ENCODE results near the gene CGB8. TPM values are rescaled to one million over a fixed set of nuclear protein-coding genes. Genes with fewer than 3 reads are reported as not detected.

The CGB8 gene
- total and polyA plus RNA-seq, 2 of the 8 experiments (the other 6 are each of a cell fraction or from before 2014, with no cell fraction given): 0.09 TPM; not detected in 1

GRCh38 chr19:49081273-49081672 lies 32.4 kb upstream of the CGB8 start:
- no peak overlapping the region for H3K4me2 ChIP-seq (ENCODE audit: insufficient read depth in 1 of 2, low read depth in 2 of 2, low read length in 2 of 2)
- H4K5ac ChIP-seq (ENCODE audit: insufficient read length, low read depth, low read length): no peak overlapping the region
- peaks cover under 1 to 2% (median 1%) of the 10 kb centered on the region in 4 experiments for H3K4me1 ChIP-seq (replicated peaks in 1 of 4; ENCODE audit: control insufficient read depth in 3 of 4, insufficient read depth in 4 of 4, low read length in 3 of 4)
- H3K23ac ChIP-seq (ENCODE audit: insufficient read length): no peak overlapping the region
- TF ChIP-seq GTF2F1 (IDR thresholded peaks at IDR 0.05; ENCODE audit: borderline replicate concordance, low read depth, low read length) (no peak), RBBP5 (IDR thresholded peaks at IDR 0.05; ENCODE audit: borderline replicate concordance, low read depth, low read length) (no peak), CBX8 (IDR thresholded peaks at IDR 0.05; ENCODE audit: borderline replicate concordance, low read depth, low read length) (no peak)
- peaks cover 0 to 3% (median 0%) of the 10 kb centered on the region in 4 experiments; a peak in 1 of 7 replicates for H3K27me3 ChIP-seq (replicated peaks in 1 of 4; ENCODE audit: control insufficient read depth in 3 of 4, extremely low read depth in 1 of 4, insufficient read depth in 3 of 4, low read length in 3 of 4)
- no peak overlapping the region for H4K91ac ChIP-seq (replicated peaks; ENCODE audit: insufficient read length, low read length)
- H2BK20ac ChIP-seq (ENCODE audit: low read length): no peak overlapping the region
- 90% methylated on average over 1 of the region's 1 CpG; no CpG with 5 or more reads in 1 of the 2 experiments for WGBS, 2 experiments (ENCODE audit: extremely low coverage in 1 of 2, insufficient coverage in 1 of 2, insufficient read length in 1 of 2, insufficient replicate concordance in 2 of 2, low coverage in 1 of 2, low lambda C conversion rate in 2 of 2, missing lambda C conversion rate in 1 of 2)
- H2AFZ ChIP-seq (ENCODE audit: low read length): no peak overlapping the region
- no peaks in the 10 kb centered on the region for H3K79me1 ChIP-seq (ENCODE audit: low read depth, low read length)
- H3K9ac ChIP-seq (replicated peaks in 1 of 4; ENCODE audit: extremely low read depth in 1 of 4, low read depth in 3 of 4, low read length in 3 of 4): no peak overlapping the region
- no peak overlapping the region for H2AK5ac ChIP-seq (ENCODE audit: low read depth, low read length)
- H4K20me1 ChIP-seq (replicated peaks in 1 of 2; ENCODE audit: control insufficient read depth in 1 of 2, insufficient read depth in 2 of 2, low read length in 2 of 2): peaks cover 1 to 2% of the 10 kb centered on the region in 2 experiments
- H4K8ac ChIP-seq (ENCODE audit: extremely low read depth, insufficient read depth, low read length): no peak overlapping the region
- H3K4ac ChIP-seq (replicated peaks; ENCODE audit: insufficient read length, low read depth, low read length): no peak overlapping the region
- peaks cover 7 to 8% of the 10 kb centered on the region in 2 experiments for H3K79me2 ChIP-seq (ENCODE audit: control insufficient read depth in 1 of 2, insufficient read depth in 2 of 2, low read length in 2 of 2)
- no peak overlapping the region for H2BK15ac ChIP-seq (ENCODE audit: low read length)
- H3K14ac ChIP-seq (ENCODE audit: insufficient read length): no peak overlapping the region
- peaks cover 12% of the 10 kb centered on the region; the same call in 1 of the 2 replicates for H3K23me2 ChIP-seq (ENCODE audit: low read depth, low read length)
- peaks cover 0 to under 1% (median 0%) of the 10 kb centered on the region in 4 experiments; a peak in 1 of 8 replicates for H3K36me3 ChIP-seq (ENCODE audit: control insufficient read depth in 2 of 4, insufficient read depth in 4 of 4, low read length in 3 of 4)
- FAIRE-seq (no peak), DNase-seq (ENCODE audit: low read depth in 1 of 2, low spot score in 2 of 2) (no peak)
- H3K4me3 ChIP-seq (ENCODE audit: extremely low read depth in 1 of 4, insufficient read depth in 2 of 4, low read depth in 3 of 4, low read length in 4 of 4): no peak overlapping the region
- no peak overlapping the region for H2BK12ac ChIP-seq (ENCODE audit: low read depth, low read length)
- no peak overlapping the region for H3K27ac ChIP-seq (ENCODE audit: low read depth, low read length)
- POLR2A ChIA-PET (ENCODE audit: partially characterized antibody): no interaction called here
- no peak overlapping the region for H3K18ac ChIP-seq (ENCODE audit: extremely low read depth, low read length)
- H3K56ac ChIP-seq (replicated peaks; ENCODE audit: insufficient read length, low read depth, low read length): no peak overlapping the region
- H2BK5ac ChIP-seq (ENCODE audit: low read depth, low read length): no peak overlapping the region
- no peak overlapping the region for H2BK120ac ChIP-seq (replicated peaks; ENCODE audit: low read depth, low read length)
- CTCF ChIA-PET (ENCODE audit: partially characterized antibody): interaction anchor here (0.9 to 2.2 kb wide), 4 partner anchors 7 to 117 kb away, joined by 4 to 6 read pairs (median 5); no protein-coding TSS in a partner anchor
- H3K9me3 ChIP-seq (ENCODE audit: insufficient read depth in 2 of 2, low read depth in 1 of 2, low read length in 1 of 2): no peaks in the 10 kb centered on the region

Measured in H1 (cell line).